NB4 (cell line): ENCODE data around the gene KCNAB1.

Source experiments
- POLR2A ChIP-seq: IDR thresholded peaks from 2 replicates; pipeline ENCODE4 v1.6.1; 2011; ENCODE audit warnings: mild to moderate bottlenecking; ENCODE audit not compliant: insufficient read length; ENCODE audit errors: extremely low read depth
- TF ChIP-seq, protein P1 (sequence below): IDR thresholded peaks from one replicate; pipeline ENCODE4 v1.5.1; 2012; ENCODE audit warnings: low read depth, low read length

DNA sequence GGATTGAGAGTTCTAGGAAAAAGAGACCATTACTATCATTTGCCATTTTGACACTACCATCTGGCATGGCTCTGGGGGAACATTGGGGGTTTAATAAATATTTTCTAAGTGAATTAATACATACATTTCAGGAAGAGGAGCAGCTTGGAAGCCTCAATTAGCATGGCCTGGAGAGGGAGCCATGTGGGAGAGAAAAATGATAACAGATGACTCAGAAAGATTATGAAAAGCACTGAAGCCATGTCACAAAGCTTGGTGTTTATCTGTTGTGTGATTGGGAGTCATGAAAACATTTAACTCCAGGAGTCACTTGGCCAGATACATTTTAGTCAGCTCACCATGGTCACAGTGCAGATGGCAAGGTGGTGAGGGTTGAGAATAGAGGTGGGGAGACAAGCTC is 313.5 kb downstream of the KCNAB1 start:
- TF ChIP-seq, protein P1, sequence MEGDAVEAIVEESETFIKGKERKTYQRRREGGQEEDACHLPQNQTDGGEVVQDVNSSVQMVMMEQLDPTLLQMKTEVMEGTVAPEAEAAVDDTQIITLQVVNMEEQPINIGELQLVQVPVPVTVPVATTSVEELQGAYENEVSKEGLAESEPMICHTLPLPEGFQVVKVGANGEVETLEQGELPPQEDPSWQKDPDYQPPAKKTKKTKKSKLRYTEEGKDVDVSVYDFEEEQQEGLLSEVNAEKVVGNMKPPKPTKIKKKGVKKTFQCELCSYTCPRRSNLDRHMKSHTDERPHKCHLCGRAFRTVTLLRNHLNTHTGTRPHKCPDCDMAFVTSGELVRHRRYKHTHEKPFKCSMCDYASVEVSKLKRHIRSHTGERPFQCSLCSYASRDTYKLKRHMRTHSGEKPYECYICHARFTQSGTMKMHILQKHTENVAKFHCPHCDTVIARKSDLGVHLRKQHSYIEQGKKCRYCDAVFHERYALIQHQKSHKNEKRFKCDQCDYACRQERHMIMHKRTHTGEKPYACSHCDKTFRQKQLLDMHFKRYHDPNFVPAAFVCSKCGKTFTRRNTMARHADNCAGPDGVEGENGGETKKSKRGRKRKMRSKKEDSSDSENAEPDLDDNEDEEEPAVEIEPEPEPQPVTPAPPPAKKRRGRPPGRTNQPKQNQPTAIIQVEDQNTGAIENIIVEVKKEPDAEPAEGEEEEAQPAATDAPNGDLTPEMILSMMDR: no peak
- TF ChIP-seq POLR2A: no peak
